ENCODE results near the gene RBM25. TPM values are rescaled to one million over a fixed set of nuclear protein-coding genes. Genes with fewer than 3 reads are reported as not detected.
"Not testable (repeated sequence)": the region's sequence is repeated elsewhere in the genome, so short reads cannot be mapped to it uniquely, and the experiment has no call there.

RBM25 gene
- total RNA-seq, 1 experiment from 2014 or later = 26.1 TPM

DNA sequence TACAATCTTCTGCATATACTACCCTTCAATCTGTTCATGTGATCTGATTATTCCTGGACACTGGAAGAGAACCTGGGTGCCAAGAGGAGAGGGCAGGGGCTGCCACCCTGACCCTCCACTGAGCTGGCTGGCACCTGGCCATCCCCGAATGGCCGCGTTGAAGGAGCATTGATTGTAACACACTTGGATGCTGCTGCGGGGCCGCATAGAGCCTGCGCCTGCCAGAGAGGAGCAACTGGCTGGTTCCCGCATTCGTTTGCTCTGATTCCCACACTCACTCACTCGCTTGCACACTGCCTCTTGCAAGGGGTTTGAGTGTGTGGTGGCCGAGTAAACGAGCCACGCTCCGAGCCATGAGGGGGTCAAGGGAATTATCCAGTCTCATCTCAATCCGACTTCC is 110.4 kb downstream of the RBM25 start:
- no peak for DNase-seq (ENCODE audit: low spot score)

DNA sequence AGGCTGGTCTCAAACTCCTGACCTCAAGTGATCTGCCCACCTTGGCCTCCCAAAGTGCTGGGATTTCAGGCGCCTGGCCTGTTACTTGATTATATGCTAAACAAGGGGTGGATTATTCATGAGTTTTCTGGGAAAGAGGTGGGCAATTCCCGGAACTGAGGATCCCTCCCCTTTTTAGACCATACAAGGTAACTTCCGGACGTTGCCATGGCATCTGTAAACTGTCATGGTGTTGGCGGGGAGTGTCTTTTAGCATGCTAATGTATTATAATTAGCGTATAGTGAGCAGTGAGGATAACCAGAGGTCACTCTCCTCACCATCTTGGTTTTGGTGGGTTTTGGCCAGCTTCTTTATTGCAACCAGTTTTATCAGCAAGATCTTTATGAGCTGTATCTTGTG is 111.5 kb downstream of the RBM25 start:
- not testable (repeated sequence) for DNase-seq (ENCODE audit: low spot score)

DNA sequence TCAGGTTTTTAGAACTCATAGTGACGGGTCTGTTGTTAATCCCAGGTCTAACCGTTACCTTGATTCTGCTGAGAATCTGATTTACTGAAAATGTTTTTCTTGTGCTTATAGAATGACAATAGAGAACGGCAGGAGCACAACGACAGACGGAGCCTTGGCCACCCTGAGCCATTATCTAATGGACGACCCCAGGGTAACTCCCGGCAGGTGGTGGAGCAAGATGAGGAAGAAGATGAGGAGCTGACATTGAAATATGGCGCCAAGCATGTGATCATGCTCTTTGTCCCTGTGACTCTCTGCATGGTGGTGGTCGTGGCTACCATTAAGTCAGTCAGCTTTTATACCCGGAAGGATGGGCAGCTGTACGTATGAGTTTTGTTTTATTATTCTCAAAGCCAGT is 112.4 kb downstream of the RBM25 start:
- DNase-seq (ENCODE audit: low spot score) = no peak

DNA sequence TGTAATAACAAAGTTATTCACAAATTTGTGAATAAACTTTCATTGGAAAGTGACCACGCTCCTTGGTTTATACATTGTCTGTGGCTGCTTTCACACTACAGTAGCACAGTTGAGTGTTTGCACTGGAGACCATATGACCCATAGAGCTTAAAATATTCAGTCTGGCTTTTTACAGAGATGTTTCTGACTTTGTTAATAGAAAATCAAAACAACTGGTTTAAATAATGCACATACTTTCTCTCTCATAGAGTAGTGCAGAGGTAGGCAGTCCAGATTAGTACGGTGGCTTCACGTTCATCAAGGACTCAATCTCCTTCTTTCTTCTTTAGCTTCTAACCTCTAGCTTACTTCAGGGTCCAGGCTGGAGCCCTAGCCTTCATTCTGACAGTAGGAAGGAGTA is 114.2 kb downstream of the RBM25 start:
- DNase-seq (ENCODE audit: low spot score) = no peak

DNA sequence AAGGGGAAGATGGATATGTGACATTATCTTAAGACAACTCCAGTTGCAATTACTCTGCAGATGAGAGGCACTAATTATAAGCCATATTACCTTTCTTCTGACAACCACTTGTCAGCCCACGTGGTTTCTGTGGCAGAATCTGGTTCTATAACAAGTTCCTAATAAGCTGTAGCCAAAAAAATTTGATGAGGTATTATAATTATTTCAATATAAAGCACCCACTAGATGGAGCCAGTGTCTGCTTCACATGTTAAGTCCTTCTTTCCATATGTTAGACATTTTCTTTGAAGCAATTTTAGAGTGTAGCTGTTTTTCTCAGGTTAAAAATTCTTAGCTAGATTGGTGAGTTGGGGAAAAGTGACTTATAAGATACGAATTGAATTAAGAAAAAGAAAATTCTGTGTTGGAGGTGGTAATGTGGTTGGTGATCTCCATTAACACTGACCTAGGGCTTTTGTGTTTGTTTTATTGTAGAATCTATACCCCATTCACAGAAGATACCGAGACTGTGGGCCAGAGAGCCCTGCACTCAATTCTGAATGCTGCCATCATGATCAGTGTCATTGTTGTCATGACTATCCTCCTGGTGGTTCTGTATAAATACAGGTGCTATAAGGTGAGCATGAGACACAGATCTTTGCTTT is 114.9 kb downstream of the RBM25 start:
- peak; percentile 52 for DNase-seq (ENCODE audit: low spot score)

Small RNA genes within 50 kb of the gene (small RNA-seq; reads per million reads assigned to genes)
- not detected for gene RN7SL586P

Other genes with a start within 250 kb of the RBM25 start
- gene DPF3, start 164.4 kb upstream of the RBM25 start, total RNA-seq (2014; rRNA removed; shearing (Covaris generic)) = not detected in 2 replicates
- 13.4 and 18.0 TPM in 2 replicates for gene DCAF4, start 132.1 kb upstream of the RBM25 start, total RNA-seq (2014; rRNA removed; shearing (Covaris generic))
- gene ZFYVE1, start 31.4 kb upstream of the RBM25 start, total RNA-seq (2014; rRNA removed; shearing (Covaris generic)) = 1.1 and 2.2 TPM in 2 replicates
- 16.4 and 23.2 TPM in 2 replicates for gene PSEN1, start 78.0 kb downstream of the RBM25 start, total RNA-seq (2014; rRNA removed; shearing (Covaris generic))
- 0.13 and 0.25 TPM in 2 replicates for gene PAPLN, start 179.0 kb downstream of the RBM25 start, total RNA-seq (2014; rRNA removed; shearing (Covaris generic))

Measured in HT-29 (cell line).